GM18505 (cell line): ENCODE results near the gene ANKRD53.
"Not testable (repeated sequence)": the region's sequence is repeated elsewhere in the genome, so short reads cannot be mapped to it uniquely, and the experiment has no call there.

ENCODE experiments used
- ATAC-seq: cut with Tn5 transposase; IDR thresholded peaks from one replicate; pipeline ENCODE4 v1.9.1; 2021; ENCODE audit not compliant: unreplicated experiment
- POLR2A ChIP-seq: IDR thresholded peaks from 4 replicates; pipeline ENCODE4 v1.6.1; 2011; ENCODE audit warnings: borderline replicate concordance; ENCODE audit not compliant: insufficient read depth, insufficient read length; ENCODE audit errors: extremely low read depth

ANKRD53 gene

GRCh38 chr2:70985283-70985688 is 6.9 kb downstream of the ANKRD53 start:
- no peak for ATAC-seq

GRCh38 chr2:70985956-70986355 is 7.5 kb downstream of the ANKRD53 start:
- TF ChIP-seq POLR2A: no peak
- ATAC-seq: no peak

More at GRCh38 chr2:70985283-70985688, 6.9 kb downstream of the ANKRD53 start:
- TF ChIP-seq POLR2A: no peak

- TF ChIP-seq POLR2A: no peak
- ATAC-seq: no peak
Measured at GRCh38 chr2:70986499-70987189, 8.2 kb downstream of the ANKRD53 start.

- ATAC-seq: no peak
- TF ChIP-seq POLR2A: no peak
Measured at GRCh38 chr2:70987386-70987785, 9.0 kb downstream of the ANKRD53 start.

- no peak for TF ChIP-seq POLR2A
- ATAC-seq: no peak
Measured at GRCh38 chr2:70988151-70988550, 9.7 kb downstream of the ANKRD53 start.

GRCh38 chr2:70988726-70989648 is 10.6 kb downstream of the ANKRD53 start:
- no peak for TF ChIP-seq POLR2A
- no peak for ATAC-seq

GRCh38 chr2:70990216-70990615 is 11.8 kb downstream of the ANKRD53 start:
- ATAC-seq: no peak
- TF ChIP-seq POLR2A: no peak

- no peak for TF ChIP-seq POLR2A
- no peak for ATAC-seq
Measured at GRCh38 chr2:70991142-70991541, 12.7 kb downstream of the ANKRD53 start.

- no peak for TF ChIP-seq POLR2A
- ATAC-seq: no peak
Measured at GRCh38 chr2:70991742-70992141, 13.3 kb downstream of the ANKRD53 start.

- TF ChIP-seq POLR2A: no peak
- no peak for ATAC-seq
Measured at GRCh38 chr2:70992945-70993853, 14.8 kb downstream of the ANKRD53 start.

- ATAC-seq: peak; percentile 31
- TF ChIP-seq POLR2A: no peak
Measured at GRCh38 chr2:70994009-70994698, 15.7 kb downstream of the ANKRD53 start.

GRCh38 chr2:70994699-70995425 is 16.4 kb downstream of the ANKRD53 start, which contains the start of gene TEX261:
Gene TEX261, minus strand, starts transcription at chr2:70994873. Its CDS starts 116 bp downstream, at chr2:70994757.
- peak; percentile 93 for ATAC-seq
- peak; percentile 76 for TF ChIP-seq POLR2A

GRCh38 chr2:70995426-70995729 is 16.9 kb downstream of the ANKRD53 start:
- ATAC-seq: peak; percentile 32
- no peak for TF ChIP-seq POLR2A

GRCh38 chr2:70998885-70999284 is 20.5 kb downstream of the ANKRD53 start:
- ATAC-seq: not testable (repeated sequence)
